Prostate gland (tissue), 2 donors: ENCODE data around the gene RWDD1.

ENCODE experiments used
- CTCF ChIP-seq, 4 experiments: fragments of 200-600 bp in 2 of 4; fragments of 450-650 bp in 2 of 4; sonication (generic) in 2 of 4; IDR thresholded peaks; 1 replicate in 3 of 4; 2 replicates in 1 of 4; pipeline ENCODE4 v1.5.1; 2016 to 2019; ENCODE audit warnings: antibody characterized with exemption in 4 of 4, mild to moderate bottlenecking in 2 of 4, moderate library complexity in 2 of 4
- POLR2A ChIP-seq: fragments of 450-650 bp; IDR thresholded peaks from one replicate; pipeline ENCODE4 v1.6.1; 2016; ENCODE audit warnings: antibody characterized with exemption, mild to moderate bottlenecking

- no peak for TF ChIP-seq POLR2A
- TF ChIP-seq CTCF (IDR thresholded peaks at IDR 0.05) = no peak
Observed at GRCh38 chr6:116557893-116558292, 13.4 kb upstream of the RWDD1 start.
